ENCODE results near the gene GMIP.
"Not testable (repeated sequence)": the region's sequence is repeated elsewhere in the genome, so short reads cannot be mapped to it uniquely, and the experiment has no call there.

Gene GMIP

GRCh38 chr19:19635313-19635702 lies 8.1 kb downstream of the GMIP start:
- DNase-seq, result no peak

GRCh38 chr19:19634516-19635312 lies 8.7 kb downstream of the GMIP start:
- DNase-seq, result no peak

GRCh38 chr19:19633711-19634515 lies 9.5 kb downstream of the GMIP start:
- no peak for DNase-seq

- DNase-seq, result no peak
Observed at GRCh38 chr19:19632661-19633060, 10.8 kb downstream of the GMIP start.

GRCh38 chr19:19631346-19631745 lies 12.1 kb downstream of the GMIP start:
- DNase-seq, result no peak

GRCh38 chr19:19630426-19630825 lies 13.0 kb downstream of the GMIP start:
- no peak for DNase-seq

GRCh38 chr19:19630062-19630414 lies 13.4 kb downstream of the GMIP start:
- DNase-seq, result no peak

- DNase-seq, result peak; percentile 57
Observed at GRCh38 chr19:19628501-19629134, 14.8 kb downstream of the GMIP start.

GRCh38 chr19:19627621-19628500 lies 15.6 kb downstream of the GMIP start, which contains the start of gene LPAR2:
LPAR2 (minus strand) TSS chr19:19628220; CDS start chr19:19627275, 945 bp downstream.
- no peak for DNase-seq

- DNase-seq, result no peak
Observed at GRCh38 chr19:19626516-19627472, 16.7 kb downstream of the GMIP start.

GRCh38 chr19:19624032-19624570 lies 19.4 kb downstream of the GMIP start:
- DNase-seq, result no peak

GRCh38 chr19:19623383-19623782 lies 20.1 kb downstream of the GMIP start:
- no peak for DNase-seq

- DNase-seq, result no peak
Observed at GRCh38 chr19:19619849-19620210, 23.6 kb downstream of the GMIP start.

- no peak for DNase-seq
Observed at GRCh38 chr19:19619181-19619848, 24.1 kb downstream of the GMIP start.

GRCh38 chr19:19618219-19619051 lies 25.0 kb downstream of the GMIP start, which contains the start of gene PBX4:
PBX4 (minus strand) TSS chr19:19618687; CDS start chr19:19618629, 58 bp downstream.
- peak; percentile 97 for DNase-seq

- no peak for DNase-seq
Observed at GRCh38 chr19:19615086-19615485, 28.4 kb downstream of the GMIP start.

- DNase-seq, result no peak
Observed at GRCh38 chr19:19613506-19613905, 30.0 kb downstream of the GMIP start.

GRCh38 chr19:19610376-19611202 lies 32.9 kb downstream of the GMIP start:
- no peak for DNase-seq

GRCh38 chr19:19606686-19607085 lies 36.8 kb downstream of the GMIP start:
- DNase-seq, result not testable (repeated sequence)

Data from left hindlimb (tissue), 1 donor.